ENCODE results near the gene ALKBH3.

GRCh38 chr11:43922295-43922648, 41.6 kb downstream of the ALKBH3 start:
- no peak for TF ChIP-seq PATZ1 (CRISPR knock-in tag; IDR thresholded peaks at IDR 0.05; ENCODE audit: borderline replicate concordance)
- no peak for TF ChIP-seq CSRNP3 (CRISPR knock-in tag; IDR thresholded peaks at IDR 0.05)
- no peak for TF ChIP-seq RARB (CRISPR knock-in tag; IDR thresholded peaks at IDR 0.05)
- TF ChIP-seq ZFP30 (CRISPR knock-in tag; IDR thresholded peaks at IDR 0.05): no peak
- TF ChIP-seq ESRRG (CRISPR knock-in tag; IDR thresholded peaks at IDR 0.05): no peak
- no peak for TF ChIP-seq ISL1 (CRISPR knock-in tag; IDR thresholded peaks at IDR 0.05)
- no peak for TF ChIP-seq OSR1 (CRISPR knock-in tag; IDR thresholded peaks at IDR 0.05)
- no peak for TF ChIP-seq SNAI2 (CRISPR knock-in tag; IDR thresholded peaks at IDR 0.05)

Measured in SK-N-SH treated with all-trans-retinoic acid at 6 μM for 48 hours (cell line).